Immature natural killer cell (primary cell): ENCODE results near the gene ADCY6. TPM values are rescaled to one million over a fixed set of nuclear protein-coding genes. Genes with fewer than 3 reads are reported as not detected.
A peak's percentile ranks its signal among the peaks of the same experiment; 100 is the strongest.

Experiments used
- DNase-seq, 3 donors: peaks; one replicate each; pipeline ENCODE4 v3.0.0; 2022; ENCODE audit warnings: mixed read lengths in 1 of 3
- H3K27ac Mint-ChIP-seq, 6 donors: one replicate each; pipeline ENCODE4 v1.8.0; 2020; ENCODE audit warnings: mixed read lengths in 6 of 6, mild to moderate bottlenecking in 5 of 6, inconsistent platforms in 4 of 6, moderate library complexity in 3 of 6
- H3K27me3 Mint-ChIP-seq, 3 donors: one replicate each; pipeline ENCODE4 v1.8.0; 2020 to 2021; ENCODE audit warnings: low read depth in 3 of 3, mild to moderate bottlenecking in 3 of 3, mixed read lengths in 3 of 3, moderate library complexity in 3 of 3, inconsistent platforms in 1 of 3
- H3K36me3 Mint-ChIP-seq, 3 donors: one replicate each; pipeline ENCODE4 v1.8.0; 2020; ENCODE audit warnings: mixed read lengths in 3 of 3, inconsistent platforms in 2 of 3, mild to moderate bottlenecking in 2 of 3
- H3K4me1 Mint-ChIP-seq, 2 donors: one replicate each; pipeline ENCODE4 v1.8.0; 2020; ENCODE audit warnings: inconsistent platforms in 2 of 2, mild to moderate bottlenecking in 2 of 2, mixed read lengths in 2 of 2, moderate library complexity in 1 of 2
- H3K4me3 Mint-ChIP-seq, 5 donors: one replicate each; pipeline ENCODE4 v1.8.0; 2020; ENCODE audit warnings: mild to moderate bottlenecking in 5 of 5, mixed read lengths in 5 of 5, inconsistent platforms in 3 of 5, moderate library complexity in 3 of 5
- H3K9me3 Mint-ChIP-seq, 6 donors: one replicate each; pipeline ENCODE4 v1.8.0; 2020; ENCODE audit warnings: mild to moderate bottlenecking in 6 of 6, mixed read lengths in 6 of 6, inconsistent platforms in 4 of 6, moderate library complexity in 3 of 6
- polyA plus RNA-seq, 3 donors: library from polyadenylated mRNA; unstranded; fragments of 300-500 nt; fragmentation: Illumina TruSeq; gene quantifications; one replicate each; pipeline ENCODE4 v1.2.3, GENCODE V29; 2021

The ADCY6 gene
- polyA plus RNA-seq, 3 donors from 2014 or later, result not detected

GRCh38 chr12:48822711-48823110 lies 33.8 kb upstream of the ADCY6 start:
- peaks cover 1 to 6% (median 3%) of the 10 kb centered on the region in 3 donors for H3K27me3 Mint-ChIP-seq
- DNase-seq, result no peak
- H3K36me3 Mint-ChIP-seq, result no peaks in the 10 kb centered on the region
- H3K27ac Mint-ChIP-seq, result peak overlapping the region in 1 of 6 donors; percentile 17
- no peak overlapping the region for H3K4me3 Mint-ChIP-seq
- H3K9me3 Mint-ChIP-seq, result no peaks in the 10 kb centered on the region
- H3K4me1 Mint-ChIP-seq, result peaks cover 8% of the 10 kb centered on the region in 2 donors

GRCh38 chr12:48822139-48822538 lies 33.2 kb upstream of the ADCY6 start:
- DNase-seq, result no peak
- H3K27me3 Mint-ChIP-seq, result peaks cover 1 to 9% (median 3%) of the 10 kb centered on the region in 3 donors
- peaks cover 13 to 14% of the 10 kb centered on the region in 2 donors for H3K4me1 Mint-ChIP-seq
- no peak overlapping the region for H3K27ac Mint-ChIP-seq
- no peaks in the 10 kb centered on the region for H3K9me3 Mint-ChIP-seq
- H3K4me3 Mint-ChIP-seq, result no peak overlapping the region
- H3K36me3 Mint-ChIP-seq, result no peaks in the 10 kb centered on the region

- Mint-ChIP-seq H3K27me3 (peaks cover 3 to 13% (median 4%) of the 10 kb centered on the region in 3 donors), H3K4me3 (peak overlapping the region in 3 of 5 donors; percentile 18 to 86 (median 86)), H3K9me3 (no peaks in the 10 kb centered on the region), H3K27ac (no peak overlapping the region), H3K4me1 (peaks cover 28 to 31% of the 10 kb centered on the region in 2 donors), H3K36me3 (no peaks in the 10 kb centered on the region)
- DNase-seq, result no peak
These were observed 31.3 kb upstream of the ADCY6 start for GRCh38 chr12:48819986-48820725.

GRCh38 chr12:48818831-48819590 lies 30.1 kb upstream of the ADCY6 start:
- Mint-ChIP-seq H3K36me3 (no peaks in the 10 kb centered on the region), H3K27me3 (peaks cover 3 to 13% (median 4%) of the 10 kb centered on the region in 3 donors), H3K27ac (peak overlapping the region in 3 of 6 donors; percentile 22 to 70 (median 69)), H3K9me3 (no peaks in the 10 kb centered on the region), H3K4me3 (peak overlapping the region; percentile 81 to 86 (median 85)), H3K4me1 (peaks cover 31 to 34% of the 10 kb centered on the region in 2 donors)
- DNase-seq, result peak; percentile 18 to 37 (median 26)

GRCh38 chr12:48817873-48818830 lies 29.3 kb upstream of the ADCY6 start, which contains the start of gene CACNB3:
Gene CACNB3 (plus strand): TSS chr12:48818496. CDS start chr12:48818930, 434 bp downstream.
- peaks cover 34 to 35% of the 10 kb centered on the region in 2 donors for H3K4me1 Mint-ChIP-seq
- H3K9me3 Mint-ChIP-seq, result no peaks in the 10 kb centered on the region
- peak within 1 kb of the TSS; percentile 85 to 98 (median 87) for H3K4me3 Mint-ChIP-seq
- peak within 1 kb of the TSS in 5 of 6 donors; percentile 40 to 82 (median 78) for H3K27ac Mint-ChIP-seq
- no peaks in the 10 kb centered on the region for H3K36me3 Mint-ChIP-seq
- peak; percentile 60 to 72 (median 69) for DNase-seq
- H3K27me3 Mint-ChIP-seq, result peaks cover 3 to 13% (median 4%) of the 10 kb centered on the region in 3 donors

GRCh38 chr12:48816143-48816854 lies 27.4 kb upstream of the ADCY6 start:
- H3K9me3 Mint-ChIP-seq, result no peaks in the 10 kb centered on the region
- H3K4me1 Mint-ChIP-seq, result peaks cover 34 to 35% of the 10 kb centered on the region in 2 donors
- H3K4me3 Mint-ChIP-seq, result peak overlapping the region; percentile 84 to 98 (median 90)
- H3K27me3 Mint-ChIP-seq, result peaks cover 3 to 9% (median 4%) of the 10 kb centered on the region in 3 donors
- H3K27ac Mint-ChIP-seq, result peak overlapping the region in 2 of 6 donors; percentile 62 to 78
- no peaks in the 10 kb centered on the region for H3K36me3 Mint-ChIP-seq
- DNase-seq, result no peak

GRCh38 chr12:48815126-48816110 lies 26.5 kb upstream of the ADCY6 start:
- peaks cover 34 to 35% of the 10 kb centered on the region in 2 donors for H3K4me1 Mint-ChIP-seq
- no peaks in the 10 kb centered on the region for H3K36me3 Mint-ChIP-seq

GRCh38 chr12:48814262-48815125 lies 25.6 kb upstream of the ADCY6 start:
- H3K4me1 Mint-ChIP-seq, result peaks cover 34 to 35% of the 10 kb centered on the region in 2 donors

More at GRCh38 chr12:48815126-48816110, 26.5 kb upstream of the ADCY6 start:
- peaks cover 3 to 9% (median 4%) of the 10 kb centered on the region in 3 donors for H3K27me3 Mint-ChIP-seq
- DNase-seq, result peak in 1 of 3 donors; percentile 32
- peak overlapping the region in 5 of 6 donors; percentile 64 to 91 (median 78) for H3K27ac Mint-ChIP-seq
- H3K9me3 Mint-ChIP-seq, result no peaks in the 10 kb centered on the region
- H3K4me3 Mint-ChIP-seq, result peak overlapping the region; percentile 86 to 98 (median 91)

GRCh38 chr12:48813465-48814261 lies 24.8 kb upstream of the ADCY6 start:
- Mint-ChIP-seq H3K4me1 (peaks cover 28 to 32% of the 10 kb centered on the region in 2 donors), H3K4me3 (peak overlapping the region; percentile 86 to 98 (median 91)), H3K9me3 (no peaks in the 10 kb centered on the region), H3K27me3 (peaks cover 3 to 9% (median 4%) of the 10 kb centered on the region in 3 donors), H3K27ac (peak overlapping the region in 4 of 6 donors; percentile 46 to 78 (median 64)), H3K36me3 (no peaks in the 10 kb centered on the region)
- no peak for DNase-seq

More at GRCh38 chr12:48814262-48815125, 25.6 kb upstream of the ADCY6 start:
- H3K9me3 Mint-ChIP-seq, result no peaks in the 10 kb centered on the region
- H3K4me3 Mint-ChIP-seq, result peak overlapping the region; percentile 86 to 98 (median 91)
- no peaks in the 10 kb centered on the region for H3K36me3 Mint-ChIP-seq
- H3K27me3 Mint-ChIP-seq, result peaks cover 3 to 9% (median 4%) of the 10 kb centered on the region in 3 donors
- peak overlapping the region in 4 of 6 donors; percentile 35 to 78 (median 56) for H3K27ac Mint-ChIP-seq
- DNase-seq, result peak; percentile 82 to 83 (median 82)

GRCh38 chr12:48812389-48812788 lies 23.5 kb upstream of the ADCY6 start:
- DNase-seq, result no peak
- Mint-ChIP-seq H3K4me3 (peak overlapping the region; percentile 29 to 67 (median 45)), H3K36me3 (no peaks in the 10 kb centered on the region), H3K27me3 (peaks cover 1 to 4% (median 4%) of the 10 kb centered on the region in 3 donors), H3K4me1 (peaks cover 23 to 24% of the 10 kb centered on the region in 2 donors), H3K27ac (peak overlapping the region in 1 of 6 donors; percentile 47), H3K9me3 (no peaks in the 10 kb centered on the region)
